HepG2 (cell line): ENCODE measurements around the gene XAGE2. TPM values are rescaled to one million over a fixed set of nuclear protein-coding genes. Genes with fewer than 3 reads are reported as not detected.
"Not testable (repeated sequence)": the region's sequence is repeated elsewhere in the genome, so short reads cannot be mapped to it uniquely, and the experiment has no call there.

Source experiments
- ATAC-seq: fragments of 200-7000 bp; cut with Tn5 transposase; 3 replicates; pipeline ENCODE4 v1.9.1; 2020; ENCODE audit warnings: mild to moderate bottlenecking, moderate library complexity
- BruUV-seq: library from RNA; stranded (reverse); fragments of 400-500 nt; replicated peaks from 2 replicates; lab custom pipeline; 2021; lab: Mats Ljungman, UMichigan
- CTCF ChIA-PET: fragments of 300-600 bp; formaldehyde crosslinking; extraction: SDS; loops from one replicate; lab custom pipeline; 2021; ENCODE audit warnings: low total read pairs, inconsistent platforms, low intra/inter-chr PET ratio; lab: Yijun Ruan, JAX
- POLR2A ChIA-PET: fragments of 350-600 bp; sonication (Branson Sonifier 250); formaldehyde crosslinking; loops from one replicate; lab custom pipeline; 2020; ENCODE audit warnings: antibody characterized with exemption, inconsistent platforms; lab: Yijun Ruan, JAX
- DNase-seq: peaks from one replicate; pipeline ENCODE4 v3.0.0-alpha.2; 2015; ENCODE audit warnings: low spot score
- FAIRE-seq: peaks from 3 replicates; lab custom pipeline; 2011; peaks lifted over from hg19 to GRCh38; lab: Jason Lieb, UNC
- H2AFZ ChIP-seq: one replicate; pipeline ENCODE4 v1.6.1; 2011; ENCODE audit warnings: low read length, inconsistent platforms
- H3K27ac ChIP-seq: fragments of 300-600 bp; 3 replicates; pipeline ENCODE4 v1.8.0; 2011; ENCODE audit warnings: mixed run types, mild to moderate bottlenecking, mixed read lengths, low read length, inconsistent platforms; ENCODE audit not compliant: insufficient read depth; ENCODE audit errors: extremely low read length
- H3K27me3 ChIP-seq, 2 experiments: fragments of 200-600 bp in 1 of 2; 2 replicates in 1 of 2; 3 replicates in 1 of 2; pipeline versions ENCODE4 v1.6.0 to v1.8.0; 2011; ENCODE audit warnings: low read length in 2 of 2, mild to moderate bottlenecking in 2 of 2, moderate library complexity in 2 of 2, inconsistent platforms in 1 of 2; ENCODE audit not compliant: insufficient read depth in 2 of 2, control insufficient read depth in 1 of 2
- H3K36me3 ChIP-seq, 2 experiments: fragments of 200-600 bp in 1 of 2; replicated peaks in 1 of 2; 2 replicates in 1 of 2; 3 replicates in 1 of 2; pipeline versions ENCODE4 v1.5.1 to v1.8.0; 2011; ENCODE audit warnings: low read length in 2 of 2, inconsistent platforms in 1 of 2; ENCODE audit not compliant: insufficient read depth in 2 of 2, control insufficient read depth in 1 of 2
- H3K4me1 ChIP-seq: 2 replicates; pipeline ENCODE4 v1.5.1; 2012; ENCODE audit warnings: low read length, inconsistent platforms; ENCODE audit not compliant: insufficient read depth
- H3K4me2 ChIP-seq: 2 replicates; pipeline ENCODE4 v1.6.0; 2011; ENCODE audit warnings: low read depth, low read length, inconsistent platforms
- H3K4me3 ChIP-seq, 3 experiments: fragments of 200-600 bp in 1 of 3; sonication (generic), shearing (Covaris generic) in 1 of 3; replicated peaks in 1 of 3; 2 replicates each; pipeline ENCODE4 v1.5.1; 2011 to 2016; ENCODE audit warnings: low read length in 3 of 3, inconsistent platforms in 2 of 3, low read depth in 2 of 3, mild to moderate bottlenecking in 2 of 3, control low read depth in 1 of 3, mixed read lengths in 1 of 3; ENCODE audit not compliant: insufficient read depth in 1 of 3
- H3K79me2 ChIP-seq: one replicate; pipeline ENCODE4 v1.6.1; 2011; ENCODE audit warnings: low read length, inconsistent platforms; ENCODE audit not compliant: insufficient read depth
- H3K9ac ChIP-seq: 2 replicates; pipeline ENCODE4 v1.6.0; 2011; ENCODE audit warnings: mild to moderate bottlenecking, low read depth, low read length, inconsistent platforms; ENCODE audit not compliant: insufficient read depth
- H3K9me3 ChIP-seq: 2 replicates; pipeline ENCODE4 v1.5.1; 2012; ENCODE audit warnings: mild to moderate bottlenecking, low read length
- H4K20me1 ChIP-seq: 2 replicates; pipeline ENCODE4 v1.6.0; 2011; ENCODE audit warnings: inconsistent platforms, mild to moderate bottlenecking, low read length, moderate library complexity; ENCODE audit not compliant: insufficient read depth
- MED1 ChIP-seq: sonication (generic); formaldehyde crosslinking; IDR thresholded peaks from 2 replicates; pipeline ENCODE4 v1.4.0; 2020; ENCODE audit warnings: missing genetic modification reagents
- NFYC ChIP-seq: IDR thresholded peaks from 2 replicates; pipeline ENCODE4 v1.6.1; 2016; ENCODE audit warnings: missing genetic modification reagents, missing compliant biosample characterization
- STAG1 ChIP-seq: sonication (generic); formaldehyde crosslinking; IDR thresholded peaks from 2 replicates; pipeline ENCODE4 v1.4.0; 2020; ENCODE audit warnings: missing genetic modification reagents
- TOE1 ChIP-seq: sonication (generic); formaldehyde crosslinking; IDR thresholded peaks from 2 replicates; pipeline ENCODE4 v1.4.0; 2020; ENCODE audit warnings: mild to moderate bottlenecking, missing genetic modification reagents
- ZNF629 ChIP-seq: sonication (generic); formaldehyde crosslinking; conservative IDR thresholded peaks from 2 replicates; pipeline ENCODE4 v1.5.0; 2020; ENCODE audit warnings: missing genetic modification reagents
- WGBS: methylation state at CpG from one replicate; pipeline ENCODE4 v1.1.6; 2017; ENCODE audit warnings: low lambda C conversion rate; 5-methylcytosine and 5-hydroxymethylcytosine counted together
- in situ Hi-C: cut with HindIII; loops from 2 replicates; pipeline ENCODE4 v1.10.0; 2017; ENCODE audit warnings: low pct_unique_long_range_greater_than_20kb; ENCODE audit not compliant: extremely low pct_ligation_motif_present
- intact Hi-C: fragments of 100-400 bp; cut with micrococcal nuclease; formaldehyde crosslinking; loops from one replicate; pipeline ENCODE4 v1.10.0; 2022; ENCODE audit not compliant: unreplicated experiment
- polyA plus RNA-seq, 8 experiments: library from polyadenylated mRNA; depleted of rRNA in 3 of 8; stranded (reverse) in 7 of 8; unstranded in 1 of 8; fragments of >200 nt; fragmentation: Illumina TruSeq in 4 of 8; extraction: Trizol in 4 of 8; gene quantifications; 2 replicates each; pipeline versions ENCODE4 v1.2.1 to v1.2.3, GENCODE V29; 2011 to 2016; ENCODE audit warnings: low read depth in 4 of 8, missing spikeins in 1 of 8, mixed read lengths in 1 of 8; ENCODE audit not compliant: insufficient read depth in 1 of 8
- total RNA-seq, 5 experiments: library from RNA; depleted of rRNA; stranded (reverse); fragments of >200 nt; fragmentation: Illumina TruSeq; extraction: Trizol; gene quantifications; 2 replicates each; pipeline ENCODE4 v1.2.3, GENCODE V29; 2016; ENCODE audit warnings: low read depth in 1 of 5
- TF ChIP-seq, protein P1 (sequence below): sonication (generic); formaldehyde crosslinking; IDR thresholded peaks from 2 replicates; pipeline ENCODE4 v1.5.0; 2020; ENCODE audit warnings: mild to moderate bottlenecking, missing genetic modification reagents, moderate library complexity
- TF ChIP-seq, protein P2 (sequence below): sonication (generic); formaldehyde crosslinking; IDR thresholded peaks from 2 replicates; pipeline ENCODE4 v1.5.1; 2020; ENCODE audit warnings: mild to moderate bottlenecking, missing genetic modification reagents, moderate library complexity

XAGE2 gene
- total and polyA plus RNA-seq, 2 of the 13 experiments (the other 11 are each of a cell fraction or from before 2014, with no cell fraction given), result not detected

DNA sequence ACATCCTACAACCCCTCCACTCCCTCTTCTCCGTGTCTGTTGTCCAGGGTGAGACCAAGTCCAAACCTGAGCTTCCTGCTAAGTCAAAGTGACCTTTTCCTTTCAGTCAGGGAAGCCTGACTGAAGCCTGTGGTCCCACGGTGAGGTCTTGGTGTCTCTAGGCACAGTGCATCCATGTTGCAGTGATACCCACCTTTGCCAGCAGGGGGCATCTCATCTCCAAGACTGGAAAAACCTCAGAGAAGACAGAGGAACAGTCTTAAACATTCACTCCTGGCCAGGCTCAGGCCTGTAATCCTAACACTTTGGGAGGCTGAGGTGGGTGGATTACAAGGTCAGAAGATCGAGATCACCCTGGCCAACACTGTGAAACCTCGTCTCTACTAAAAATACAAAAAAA lies 23.4 kb upstream of the XAGE2 start:
- H3K36me3 ChIP-seq, H3K79me2 ChIP-seq, CTCF ChIA-PET, H3K9me3 ChIP-seq, H3K4me1 ChIP-seq, H3K27me3 ChIP-seq, BruUV-seq, POLR2A ChIA-PET, H4K20me1 ChIP-seq, H3K4me3 ChIP-seq, H3K27ac ChIP-seq, H3K4me2 ChIP-seq, in situ Hi-C loops, H3K9ac ChIP-seq, H2AFZ ChIP-seq, intact Hi-C loops: not testable (repeated sequence)
- peak; percentile 68 for ATAC-seq
- FAIRE-seq, result peak; percentile 76
- TF ChIP-seq, protein P1, sequence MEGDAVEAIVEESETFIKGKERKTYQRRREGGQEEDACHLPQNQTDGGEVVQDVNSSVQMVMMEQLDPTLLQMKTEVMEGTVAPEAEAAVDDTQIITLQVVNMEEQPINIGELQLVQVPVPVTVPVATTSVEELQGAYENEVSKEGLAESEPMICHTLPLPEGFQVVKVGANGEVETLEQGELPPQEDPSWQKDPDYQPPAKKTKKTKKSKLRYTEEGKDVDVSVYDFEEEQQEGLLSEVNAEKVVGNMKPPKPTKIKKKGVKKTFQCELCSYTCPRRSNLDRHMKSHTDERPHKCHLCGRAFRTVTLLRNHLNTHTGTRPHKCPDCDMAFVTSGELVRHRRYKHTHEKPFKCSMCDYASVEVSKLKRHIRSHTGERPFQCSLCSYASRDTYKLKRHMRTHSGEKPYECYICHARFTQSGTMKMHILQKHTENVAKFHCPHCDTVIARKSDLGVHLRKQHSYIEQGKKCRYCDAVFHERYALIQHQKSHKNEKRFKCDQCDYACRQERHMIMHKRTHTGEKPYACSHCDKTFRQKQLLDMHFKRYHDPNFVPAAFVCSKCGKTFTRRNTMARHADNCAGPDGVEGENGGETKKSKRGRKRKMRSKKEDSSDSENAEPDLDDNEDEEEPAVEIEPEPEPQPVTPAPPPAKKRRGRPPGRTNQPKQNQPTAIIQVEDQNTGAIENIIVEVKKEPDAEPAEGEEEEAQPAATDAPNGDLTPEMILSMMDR (CRISPR knock-in tag), result peak; percentile 56
- peak; percentile 38 for TF ChIP-seq STAG1 (CRISPR knock-in tag)
- peak; percentile 1 for DNase-seq
- 11% methylated on average over 3 of the region's 4 CpGs for WGBS

DNA sequence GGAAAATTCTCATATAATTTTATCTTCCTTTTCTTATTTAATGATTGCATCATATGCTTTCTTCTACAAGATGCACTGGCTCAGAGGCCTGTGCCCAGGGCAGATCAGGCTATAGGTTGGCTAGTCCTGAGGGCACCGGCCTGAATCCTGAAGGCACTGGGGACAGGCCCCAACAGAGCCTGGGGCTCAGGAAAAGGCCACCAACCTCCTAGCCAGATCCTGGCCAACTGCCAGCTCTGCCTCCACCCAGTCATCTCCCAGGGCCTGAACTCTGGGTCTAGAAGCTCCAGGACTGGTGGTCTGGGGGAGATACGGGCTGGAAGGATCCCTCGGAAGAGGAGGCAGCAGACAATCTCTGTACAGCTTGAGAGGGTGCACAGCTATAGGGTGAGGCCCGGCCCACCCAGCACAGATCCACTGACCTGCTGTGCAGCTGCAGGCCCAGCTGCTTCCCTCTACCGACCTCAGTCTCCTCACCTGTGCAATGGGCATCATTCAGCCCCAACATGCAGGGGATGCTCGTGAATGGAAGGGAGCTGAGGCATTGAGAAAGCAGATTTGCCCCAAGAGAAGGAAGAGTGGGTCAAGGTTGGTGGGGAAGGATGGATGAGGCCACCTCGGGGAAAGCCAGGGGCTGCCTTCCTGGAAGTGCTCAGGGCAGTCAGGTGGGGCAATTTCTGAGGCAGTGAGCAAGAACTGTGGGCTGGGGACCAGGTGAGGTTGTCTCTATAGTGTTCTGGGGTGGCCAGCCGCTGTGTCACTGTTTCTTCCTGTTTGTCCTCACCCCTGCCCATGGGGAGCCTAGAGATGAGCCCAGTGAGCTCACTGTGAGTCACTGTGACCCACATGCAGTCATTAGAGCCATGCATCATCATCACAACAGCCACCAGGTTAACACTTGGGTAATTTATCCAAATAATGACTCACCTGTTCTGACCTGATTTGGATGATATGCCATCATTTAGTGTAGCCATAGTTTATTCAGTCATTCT lies 22.4 kb upstream of the XAGE2 start:
- no peak for DNase-seq
- no peaks in the 10 kb centered on the region for H3K4me1 ChIP-seq
- in situ Hi-C loops, result no loop called here
- no peak overlapping the region for H3K4me2 ChIP-seq
- H3K27me3 ChIP-seq, result no peaks in the 10 kb centered on the region
- no peaks in the 10 kb centered on the region for H3K79me2 ChIP-seq
- no peak overlapping the region for H3K9ac ChIP-seq
- intact Hi-C loops, result no loop called here
- H3K4me3 ChIP-seq, result no peak overlapping the region
- TF ChIP-seq TOE1 (CRISPR knock-in tag) (no peak), ZNF629 (CRISPR knock-in tag) (peak; percentile 39), NFYC (no peak), MED1 (CRISPR knock-in tag) (no peak)
- TF ChIP-seq, protein P2, sequence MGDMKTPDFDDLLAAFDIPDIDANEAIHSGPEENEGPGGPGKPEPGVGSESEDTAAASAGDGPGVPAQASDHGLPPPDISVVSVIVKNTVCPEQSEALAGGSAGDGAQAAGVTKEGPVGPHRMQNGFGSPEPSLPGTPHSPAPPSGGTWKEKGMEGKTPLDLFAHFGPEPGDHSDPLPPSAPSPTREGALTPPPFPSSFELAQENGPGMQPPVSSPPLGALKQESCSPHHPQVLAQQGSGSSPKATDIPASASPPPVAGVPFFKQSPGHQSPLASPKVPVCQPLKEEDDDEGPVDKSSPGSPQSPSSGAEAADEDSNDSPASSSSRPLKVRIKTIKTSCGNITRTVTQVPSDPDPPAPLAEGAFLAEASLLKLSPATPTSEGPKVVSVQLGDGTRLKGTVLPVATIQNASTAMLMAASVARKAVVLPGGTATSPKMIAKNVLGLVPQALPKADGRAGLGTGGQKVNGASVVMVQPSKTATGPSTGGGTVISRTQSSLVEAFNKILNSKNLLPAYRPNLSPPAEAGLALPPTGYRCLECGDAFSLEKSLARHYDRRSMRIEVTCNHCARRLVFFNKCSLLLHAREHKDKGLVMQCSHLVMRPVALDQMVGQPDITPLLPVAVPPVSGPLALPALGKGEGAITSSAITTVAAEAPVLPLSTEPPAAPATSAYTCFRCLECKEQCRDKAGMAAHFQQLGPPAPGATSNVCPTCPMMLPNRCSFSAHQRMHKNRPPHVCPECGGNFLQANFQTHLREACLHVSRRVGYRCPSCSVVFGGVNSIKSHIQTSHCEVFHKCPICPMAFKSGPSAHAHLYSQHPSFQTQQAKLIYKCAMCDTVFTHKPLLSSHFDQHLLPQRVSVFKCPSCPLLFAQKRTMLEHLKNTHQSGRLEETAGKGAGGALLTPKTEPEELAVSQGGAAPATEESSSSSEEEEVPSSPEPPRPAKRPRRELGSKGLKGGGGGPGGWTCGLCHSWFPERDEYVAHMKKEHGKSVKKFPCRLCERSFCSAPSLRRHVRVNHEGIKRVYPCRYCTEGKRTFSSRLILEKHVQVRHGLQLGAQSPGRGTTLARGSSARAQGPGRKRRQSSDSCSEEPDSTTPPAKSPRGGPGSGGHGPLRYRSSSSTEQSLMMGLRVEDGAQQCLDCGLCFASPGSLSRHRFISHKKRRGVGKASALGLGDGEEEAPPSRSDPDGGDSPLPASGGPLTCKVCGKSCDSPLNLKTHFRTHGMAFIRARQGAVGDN (CRISPR knock-in tag), result no peak
- ChIA-PET CTCF (no interaction called here), POLR2A (no interaction called here)
- no peak for FAIRE-seq
- H3K36me3 ChIP-seq, result no peaks in the 10 kb centered on the region
- BruUV-seq, result no TSS peak
- no peak for ATAC-seq
- H2AFZ ChIP-seq, result no peak overlapping the region
- WGBS, result 25% methylated on average over 4 of the region's 8 CpGs
- H3K9me3 ChIP-seq, result no peaks in the 10 kb centered on the region
- no peaks in the 10 kb centered on the region for H4K20me1 ChIP-seq
- H3K27ac ChIP-seq, result no peak overlapping the region
